Stromal cell of bone marrow (primary cell): ENCODE results near the gene F2.

ENCODE experiments used
- DNase-seq: peaks from one replicate; pipeline ENCODE4 v3.0.0-alpha.2; 2012; ENCODE audit warnings: low read depth

F2 gene

DNA sequence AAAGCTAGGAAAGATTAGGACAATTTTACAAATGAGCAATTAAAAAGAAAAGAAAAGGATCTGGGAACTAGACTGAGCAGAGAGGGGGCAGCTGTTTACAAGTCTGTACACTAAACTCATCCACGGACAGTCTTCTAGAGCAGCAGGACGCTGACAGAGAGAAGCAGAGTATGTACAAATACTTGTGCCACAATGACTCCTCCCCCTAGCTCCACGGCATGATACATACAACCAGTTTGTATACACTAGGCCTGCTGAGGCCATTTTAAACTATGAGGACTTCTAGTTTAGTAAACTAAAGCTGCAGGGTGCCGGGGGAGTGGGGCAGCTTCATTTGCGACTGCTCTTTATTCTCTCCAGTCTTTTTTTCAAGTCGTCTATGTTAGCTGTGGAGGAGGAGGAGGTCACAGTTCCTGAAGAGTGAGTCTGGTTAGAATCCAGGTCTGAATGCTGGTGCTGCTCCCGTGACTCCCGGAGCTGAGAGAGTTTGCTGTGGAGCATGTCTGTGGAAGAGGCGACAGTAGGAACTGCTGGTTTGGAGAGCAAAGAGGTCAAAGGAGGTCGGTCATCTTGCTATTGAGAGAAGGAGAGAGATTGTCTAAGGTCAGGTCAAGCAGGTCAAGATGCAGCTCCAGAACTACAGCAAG is 24.8 kb downstream of the F2 start:
- no peak for DNase-seq

DNA sequence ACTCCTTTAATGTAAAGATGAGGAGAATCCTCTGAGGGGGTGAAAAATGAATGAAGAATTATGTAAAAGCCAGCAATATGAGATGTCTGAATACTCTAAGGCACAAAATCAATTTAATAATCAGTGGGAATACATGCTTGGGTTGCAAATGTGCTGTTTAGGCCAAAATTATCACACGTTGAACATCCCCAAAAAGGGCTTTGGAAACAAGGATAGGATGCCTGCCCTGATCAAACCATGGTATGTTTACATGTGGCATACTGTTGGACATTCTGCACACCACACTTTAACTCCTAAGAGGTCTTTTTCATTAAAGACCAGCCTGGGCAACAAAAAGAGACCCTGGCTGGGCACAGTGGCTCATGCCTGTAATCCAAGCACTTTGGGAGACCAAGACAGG is 26.3 kb downstream of the F2 start:
- DNase-seq, result no peak

GRCh38 chr11:46745995-46746394 is 27.0 kb downstream of the F2 start:
- no peak for DNase-seq

GRCh38 chr11:46747150-46747549 is 28.1 kb downstream of the F2 start:
- no peak for DNase-seq

- no peak for DNase-seq
Measured at GRCh38 chr11:46755962-46756361, 36.9 kb downstream of the F2 start.

- DNase-seq, result no peak
Measured at GRCh38 chr11:46759196-46759595, 40.2 kb downstream of the F2 start.

DNA sequence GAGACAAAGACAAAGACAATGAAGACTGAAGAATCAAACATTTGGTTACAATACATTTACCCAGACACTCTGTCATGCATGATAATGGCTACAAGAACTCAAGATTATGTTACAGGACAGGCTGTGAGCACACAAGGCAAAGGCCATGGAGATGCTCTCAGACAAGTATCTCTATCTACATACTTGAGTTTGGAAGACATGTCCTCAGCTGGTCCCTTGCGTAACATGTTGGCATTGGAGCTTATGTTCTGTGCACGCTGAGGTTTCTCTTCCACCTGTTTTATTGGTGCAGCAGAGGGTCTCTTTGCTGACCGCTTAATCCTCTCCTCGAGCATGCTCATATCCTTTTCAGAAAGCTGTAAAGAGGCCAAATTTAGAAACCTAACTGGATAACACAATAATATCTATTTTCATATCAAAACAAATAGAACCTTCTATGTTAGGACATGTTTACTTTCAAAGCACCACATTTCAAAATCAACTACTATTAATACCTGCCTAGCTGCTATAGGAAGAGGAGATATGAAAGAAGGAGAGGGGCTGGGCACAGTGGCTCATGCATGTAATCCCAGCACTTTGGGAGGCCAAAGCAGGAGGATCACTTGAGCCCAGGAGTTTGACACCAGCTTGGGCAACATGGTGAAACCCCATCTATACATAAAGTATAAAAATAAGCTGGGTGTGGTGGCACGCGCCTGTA is 41.6 kb downstream of the F2 start:
- DNase-seq, result no peak

DNA sequence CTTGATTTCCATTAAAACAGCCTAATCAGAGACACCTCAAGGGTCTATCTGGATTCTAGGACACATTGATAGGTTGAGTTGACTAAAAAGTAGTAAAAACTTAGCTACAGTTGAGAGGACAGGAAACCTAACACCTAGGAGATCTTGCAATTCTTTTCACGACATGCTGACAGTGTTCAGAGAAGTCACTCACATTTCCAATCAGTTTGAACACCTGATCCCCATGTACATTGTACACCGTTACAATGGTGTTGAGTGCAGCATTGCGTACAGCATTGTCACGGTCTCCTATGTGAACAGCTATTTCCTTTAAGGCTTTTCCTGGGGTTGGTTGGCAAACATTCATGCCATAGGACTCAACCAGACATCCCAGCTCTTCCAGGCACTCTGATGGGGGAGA is 42.8 kb downstream of the F2 start:
- DNase-seq, result no peak

DNA sequence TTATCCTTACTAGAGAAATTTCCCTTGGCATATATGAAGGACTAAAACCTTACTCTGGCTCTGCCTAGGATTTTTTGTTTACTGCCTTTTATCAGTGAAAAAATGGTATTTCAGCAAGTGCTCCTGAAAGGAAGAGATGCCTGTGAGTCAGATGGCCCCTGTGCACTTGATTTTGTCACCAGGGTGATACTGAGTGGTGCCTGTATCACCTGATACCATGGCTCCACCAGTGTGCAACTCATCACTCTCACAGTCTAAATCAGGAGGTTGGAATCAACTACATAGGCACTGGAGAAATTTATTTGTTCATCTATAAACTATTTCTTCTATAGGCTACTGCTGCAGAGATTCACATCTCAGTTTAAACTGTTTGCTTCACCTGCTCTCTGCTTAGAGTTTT is 43.2 kb downstream of the F2 start:
- DNase-seq, result no peak

DNA sequence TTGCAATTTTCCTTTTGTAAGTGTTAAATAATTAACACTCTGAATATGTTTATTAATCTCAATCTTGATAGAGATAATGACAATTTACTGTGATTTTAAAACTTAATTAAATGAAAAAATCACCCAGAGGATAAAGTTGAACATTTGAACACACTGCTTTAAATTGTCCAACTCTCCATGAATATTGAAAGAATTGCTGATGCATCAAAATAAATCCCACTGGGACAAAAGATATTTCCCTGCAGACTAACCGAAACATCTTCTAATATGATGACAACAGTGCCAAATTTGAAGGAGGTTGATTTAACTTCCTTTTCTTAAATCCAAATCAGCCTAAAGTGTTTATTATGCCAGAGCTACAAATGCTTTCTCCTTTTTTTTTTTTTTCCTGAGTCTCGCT is 47.6 kb downstream of the F2 start:
- no peak for DNase-seq

DNA sequence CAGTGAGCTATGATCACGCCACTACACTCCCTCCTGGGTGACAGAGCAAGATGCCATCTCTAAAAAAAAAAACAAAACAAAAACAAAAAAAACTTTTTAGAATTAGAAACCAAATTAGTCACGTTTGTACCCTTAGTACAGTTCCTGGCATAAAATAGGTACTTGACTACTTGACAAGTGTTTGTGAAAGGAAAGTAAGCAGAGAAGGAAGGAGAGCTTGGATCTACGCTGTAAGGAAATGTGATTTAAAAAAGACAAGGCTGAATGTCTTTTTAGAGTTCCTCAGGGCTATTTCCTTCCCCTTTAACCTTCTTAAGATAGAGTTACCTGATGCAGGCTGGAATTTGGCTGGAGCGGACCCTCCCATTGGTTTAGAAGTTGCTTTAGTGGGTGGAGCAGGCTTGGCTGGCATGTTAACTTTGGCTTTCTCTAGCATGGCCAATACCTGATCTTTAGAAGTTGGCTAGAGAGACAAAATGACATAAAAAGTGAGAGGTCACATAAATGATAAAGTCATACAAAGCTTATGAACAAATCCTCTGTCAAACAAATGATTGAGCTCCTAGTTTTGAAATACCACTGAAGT is 50.7 kb downstream of the F2 start:
- DNase-seq, result no peak

GRCh38 chr11:46776878-46777277 is 57.9 kb downstream of the F2 start:
- DNase-seq, result no peak

GRCh38 chr11:46778416-46778815 is 59.4 kb downstream of the F2 start:
- DNase-seq, result no peak
